Inflammatory macrophage (primary cell): ENCODE measurements around the gene PSMG2.

Experiments used
- DNase-seq, 2 donors: peaks; one replicate each; pipeline ENCODE4 v3.0.0-alpha.2; 2020 to 2022

Gene PSMG2

DNA sequence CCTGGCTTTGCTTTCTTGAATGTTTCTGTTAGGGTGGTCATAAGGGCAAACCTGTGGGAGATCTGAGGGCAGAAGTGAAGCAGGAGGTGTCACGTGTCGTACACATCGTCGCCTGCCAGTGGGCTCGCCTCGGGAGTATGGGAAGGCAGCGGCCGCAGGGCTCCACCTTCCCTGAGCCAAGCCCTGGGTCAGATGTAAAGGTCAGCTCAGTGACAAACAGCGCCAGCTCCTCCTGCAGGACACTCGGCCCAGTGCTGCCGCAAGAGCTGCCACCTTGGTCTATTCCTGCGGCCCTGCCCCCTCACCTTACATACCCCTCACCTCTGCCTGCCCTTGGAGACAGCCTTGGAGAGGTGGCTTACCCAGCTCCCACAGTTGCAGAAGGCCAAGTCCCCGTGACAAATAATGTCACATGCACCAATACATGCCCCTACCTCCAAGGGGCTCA is 64.2 kb downstream of the PSMG2 start:
- no peak for DNase-seq

DNA sequence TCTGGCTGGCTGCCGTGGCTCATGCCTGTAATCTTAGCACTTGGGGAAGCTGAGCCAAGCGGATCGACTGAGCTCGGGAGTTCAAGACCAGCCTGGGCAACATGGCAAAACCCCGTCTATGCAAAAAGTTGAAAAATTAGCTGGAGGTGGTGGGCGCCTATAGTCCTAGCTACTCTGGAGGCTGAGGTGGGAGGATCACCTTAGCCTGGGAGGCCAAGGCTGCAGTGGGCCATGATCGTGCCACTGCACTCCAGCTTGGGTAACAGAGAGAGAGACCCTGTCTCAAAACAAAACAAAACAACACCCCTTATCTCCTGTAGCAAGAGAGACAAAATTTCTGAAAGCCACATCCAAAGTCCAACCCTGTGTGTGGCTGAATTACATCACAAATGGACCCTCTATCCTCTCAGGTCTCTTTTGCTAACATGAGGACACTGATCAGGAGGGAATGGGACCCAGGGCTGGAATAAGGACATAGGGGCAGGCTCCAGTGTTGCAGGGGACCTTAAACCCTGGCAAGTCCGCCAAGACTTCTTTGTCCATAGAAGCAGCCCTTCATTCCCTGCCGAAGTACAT is 64.8 kb downstream of the PSMG2 start:
- DNase-seq: no peak

DNA sequence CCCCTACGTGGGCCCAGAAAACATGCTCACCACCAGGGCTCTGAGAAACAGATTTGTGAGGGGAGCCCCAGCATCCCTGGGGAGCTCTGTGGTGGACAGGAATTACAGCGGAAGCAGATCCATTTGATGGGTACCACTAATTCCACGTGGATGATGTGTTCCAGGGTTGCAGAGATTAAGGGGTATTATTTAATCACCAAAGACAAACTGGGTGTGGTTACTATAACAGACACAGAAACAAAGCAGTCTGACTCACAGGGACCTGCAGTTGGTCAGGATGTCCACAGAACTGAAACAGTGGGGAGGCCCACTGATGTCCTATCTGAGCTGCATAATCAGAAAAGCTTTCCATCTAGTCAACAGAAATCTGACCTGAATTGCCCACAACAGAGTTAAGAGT is 65.8 kb downstream of the PSMG2 start:
- DNase-seq: no peak

DNA sequence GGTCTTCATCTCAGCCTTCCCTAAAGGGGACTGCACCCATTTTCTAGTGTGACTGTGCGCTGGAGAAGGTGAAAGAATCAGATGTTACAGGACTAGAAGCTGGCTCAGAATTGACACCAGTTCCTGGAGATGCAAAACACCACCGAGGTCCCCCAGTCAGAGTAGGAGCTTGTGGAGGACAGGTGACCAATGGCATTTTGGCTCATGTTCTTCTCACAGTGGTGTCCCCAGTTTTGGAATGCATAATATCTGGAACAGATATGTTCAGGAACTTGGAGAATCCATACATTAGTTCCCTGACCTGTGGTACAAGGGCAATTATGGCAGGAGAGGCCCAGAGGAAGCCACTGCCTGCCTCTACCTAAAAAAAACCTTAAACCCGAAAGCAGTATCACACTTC is 66.3 kb downstream of the PSMG2 start:
- DNase-seq: no peak

DNA sequence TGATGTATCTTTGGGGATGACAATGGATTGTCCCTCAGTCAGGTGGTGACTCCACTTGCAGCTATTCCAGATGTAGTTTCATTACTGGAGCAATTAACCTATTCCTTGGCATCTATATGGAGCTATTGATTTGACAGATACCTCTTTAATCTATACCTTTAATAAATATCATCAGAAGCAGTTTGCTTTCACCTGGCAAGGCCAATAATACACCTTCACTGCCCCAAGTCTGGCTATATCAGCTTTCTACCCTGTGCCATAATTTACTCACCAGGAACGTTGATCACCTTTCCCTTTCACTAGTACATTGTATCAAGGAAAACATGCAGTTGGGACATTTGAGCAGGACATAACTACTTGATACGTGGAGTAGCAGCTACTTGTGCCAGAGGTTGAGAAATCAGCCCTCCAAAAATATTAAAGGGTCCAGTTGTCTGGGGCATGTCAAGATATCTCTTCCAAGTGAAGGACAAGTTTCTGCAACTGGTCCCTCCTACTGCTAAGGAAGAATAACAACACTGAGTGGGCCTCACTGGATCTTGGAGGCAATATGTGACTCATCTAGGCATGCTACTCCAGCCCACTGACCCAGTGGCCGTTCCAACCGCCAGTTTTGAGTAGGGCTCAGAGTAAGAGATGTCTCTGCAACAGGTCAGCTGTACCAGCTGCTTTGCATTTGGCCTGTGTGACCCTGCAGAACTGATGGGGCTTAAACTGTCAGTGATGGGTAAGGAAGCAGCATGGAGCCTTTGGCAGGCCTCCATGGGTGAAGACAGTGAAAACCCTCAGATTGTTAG is 67.0 kb downstream of the PSMG2 start:
- DNase-seq: peak in 1 of 2 donors; percentile 4

DNA sequence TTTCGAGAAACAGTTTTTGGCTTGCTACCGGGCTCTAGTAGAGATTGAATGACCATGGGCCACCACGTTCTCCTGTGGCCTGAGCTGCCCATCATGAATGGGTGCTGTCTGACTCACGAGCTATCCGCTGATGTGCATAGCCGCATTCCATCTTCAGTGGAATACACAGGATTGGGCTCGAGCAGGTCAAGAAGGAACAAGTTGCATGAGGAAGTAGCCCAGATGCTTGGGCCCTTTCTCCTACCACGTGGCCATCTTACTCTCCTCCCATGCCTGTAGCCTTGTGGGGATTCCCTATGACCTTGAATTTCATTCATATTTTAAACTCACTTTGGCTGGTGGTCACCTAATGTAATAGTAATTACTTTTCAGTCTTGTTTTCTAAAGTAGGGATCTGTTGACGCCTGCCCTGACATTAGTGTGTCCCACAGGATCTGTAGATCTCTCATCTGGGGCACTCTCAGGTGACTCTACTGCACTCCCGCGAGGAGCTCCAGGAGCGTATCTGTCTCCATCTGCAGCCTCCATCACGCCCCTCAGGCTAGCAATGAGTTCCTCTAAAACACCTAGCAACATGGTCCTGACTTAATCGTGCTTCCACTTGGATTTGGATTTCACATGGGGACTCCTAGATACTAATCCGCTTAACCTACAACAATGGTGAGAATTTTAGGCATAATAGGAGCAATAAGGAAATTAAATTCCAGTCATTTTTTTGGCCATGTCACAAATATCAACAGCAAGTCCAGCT is 67.8 kb downstream of the PSMG2 start:
- DNase-seq: no peak

DNA sequence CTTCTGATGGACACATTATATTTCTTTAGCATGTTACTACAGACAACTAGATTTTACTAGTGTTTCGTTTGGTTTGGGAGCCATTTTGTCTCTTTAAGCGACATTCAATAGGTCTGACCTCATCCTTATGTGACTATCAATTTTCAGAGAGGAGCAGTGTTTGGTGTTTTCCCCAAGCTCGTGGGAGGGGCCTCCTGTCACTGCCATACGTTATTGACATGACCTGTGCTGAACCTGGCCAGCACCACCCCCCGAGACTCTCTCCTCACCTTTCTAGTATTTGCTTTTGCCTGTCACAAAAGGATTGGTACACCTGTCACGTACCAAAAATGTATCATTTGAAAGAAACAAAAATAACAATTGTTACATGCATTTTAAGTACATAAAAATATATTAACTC is 69.3 kb downstream of the PSMG2 start:
- DNase-seq: no peak

DNA sequence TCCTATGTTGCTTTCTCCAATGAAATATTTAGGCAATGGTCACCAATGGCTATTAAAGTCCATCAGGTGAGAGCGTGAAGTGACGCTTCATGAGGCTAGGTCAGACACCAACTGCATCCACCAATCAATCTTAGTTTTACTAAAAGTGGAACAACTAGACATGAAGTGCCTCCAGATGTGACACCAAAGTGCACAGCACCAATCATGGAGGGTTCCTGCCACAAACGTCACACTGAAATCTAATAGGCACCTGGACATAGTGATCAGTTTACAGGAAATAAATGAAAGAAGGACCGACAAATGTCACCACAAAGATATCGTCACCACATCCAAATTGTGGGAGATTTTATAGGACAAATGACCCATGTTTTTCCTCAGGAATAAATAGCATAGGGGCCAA is 70.5 kb downstream of the PSMG2 start:
- no peak for DNase-seq

DNA sequence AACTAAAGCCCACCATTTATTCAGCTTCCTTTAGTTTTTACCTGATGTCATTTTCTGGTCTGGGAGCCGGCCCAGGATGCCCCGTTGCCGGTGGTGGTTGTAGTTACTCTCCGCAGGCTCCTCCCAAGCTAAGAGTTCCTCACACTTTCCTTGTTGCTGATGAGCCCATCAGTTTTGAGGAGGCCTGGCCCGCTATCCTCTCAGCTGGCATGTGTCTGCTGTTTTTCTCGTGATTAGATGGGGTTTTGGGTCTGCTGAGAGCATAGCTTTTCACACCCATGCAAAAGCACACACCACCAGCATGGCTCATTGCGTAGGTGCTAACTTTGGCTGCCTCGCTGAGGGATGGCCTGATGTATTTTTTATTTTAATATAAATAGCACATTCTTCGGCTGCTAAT is 72.1 kb downstream of the PSMG2 start:
- no peak for DNase-seq
